Neural cell (in vitro differentiated cells): ENCODE measurements around the gene ZNF536. TPM values are rescaled to one million over a fixed set of nuclear protein-coding genes. Genes with fewer than 3 reads are reported as not detected.

Experiments
- H2AFZ ChIP-seq: fragments of 200-600, 300-800 bp; sonication (generic), shearing (Covaris generic); 2 replicates; pipeline ENCODE4 v1.6.0; 2014; ENCODE audit warnings: low read depth, mild to moderate bottlenecking, antibody characterized with exemption, low read length, moderate library complexity
- H3F3A ChIP-seq: fragments of 200-600 bp; shearing (Covaris generic); 2 replicates; pipeline ENCODE4 v1.6.1; 2016; ENCODE audit warnings: mild to moderate bottlenecking, moderate library complexity, mixed read lengths, antibody characterized with exemption, low read length; ENCODE audit not compliant: insufficient read depth, poor library complexity, severe bottlenecking
- H3K27ac ChIP-seq: fragments of 200-600, 300-800 bp; sonication (generic), shearing (Covaris generic); 2 replicates; pipeline ENCODE4 v1.5.1; 2014; ENCODE audit warnings: mild to moderate bottlenecking, low read length, moderate library complexity
- H3K27me3 ChIP-seq: fragments of 300-800, 200-600 bp; sonication (generic), shearing (Covaris generic); 2 replicates; pipeline ENCODE4 v1.6.0; 2014; ENCODE audit warnings: mild to moderate bottlenecking, low read depth, low read length, moderate library complexity; ENCODE audit not compliant: insufficient read depth
- H3K36me3 ChIP-seq: fragments of 300-800, 200-600 bp; sonication (generic), shearing (Covaris generic); 2 replicates; pipeline ENCODE4 v1.5.1; 2014; ENCODE audit warnings: mild to moderate bottlenecking, antibody characterized with exemption, low read length, moderate library complexity; ENCODE audit not compliant: insufficient read depth
- H3K4me2 ChIP-seq: fragments of 300-800, 200-600 bp; sonication (generic), shearing (Covaris generic); 2 replicates; pipeline ENCODE4 v1.6.0; 2014; ENCODE audit warnings: mild to moderate bottlenecking, low read length
- H3K4me3 ChIP-seq: fragments of 300-800, 200-600 bp; sonication (generic), shearing (Covaris generic); 2 replicates; pipeline ENCODE4 v1.5.1; 2014; ENCODE audit warnings: mild to moderate bottlenecking, low read length, moderate library complexity
- H3K79me2 ChIP-seq: fragments of 200-600 bp; shearing (Covaris generic); replicated peaks from 2 replicates; pipeline ENCODE4 v1.6.0; 2014; ENCODE audit warnings: mild to moderate bottlenecking, low read length, moderate library complexity; ENCODE audit not compliant: insufficient read depth
- H3K9ac ChIP-seq: fragments of 300-800, 200-600 bp; sonication (generic), shearing (Covaris generic); 2 replicates; pipeline ENCODE4 v1.6.1; 2016; ENCODE audit warnings: mild to moderate bottlenecking, low read length, mixed read lengths
- H3K9me2 ChIP-seq: fragments of 200-600 bp; shearing (Covaris generic); 2 replicates; pipeline ENCODE4 v1.6.1; 2016; ENCODE audit warnings: mild to moderate bottlenecking, low read length, mixed read lengths; ENCODE audit not compliant: insufficient read depth
- H3K9me3 ChIP-seq: fragments of 200-600, 300-800 bp; sonication (generic), shearing (Covaris generic); 2 replicates; pipeline ENCODE4 v1.6.1; 2016; ENCODE audit warnings: mild to moderate bottlenecking, mixed run types, low read length, moderate library complexity, mixed read lengths
- H4K20me1 ChIP-seq: fragments of 200-600 bp; shearing (Covaris generic); 2 replicates; pipeline ENCODE4 v1.6.1; 2016; ENCODE audit warnings: mild to moderate bottlenecking, mixed run types; ENCODE audit not compliant: insufficient read depth
- CTCF ChIP-seq: fragments of 450-650 bp; IDR thresholded peaks from 2 replicates; pipeline ENCODE4 v1.5.1; 2014; ENCODE audit warnings: antibody characterized with exemption, mild to moderate bottlenecking, moderate library complexity; ENCODE audit not compliant: poor library complexity, severe bottlenecking
- EP300 ChIP-seq: fragments of 450-650 bp; conservative IDR thresholded peaks from 2 replicates; pipeline ENCODE4 v1.6.1; 2014; ENCODE audit warnings: antibody characterized with exemption, mild to moderate bottlenecking, moderate library complexity; ENCODE audit not compliant: poor library complexity, severe bottlenecking
- EZH2 ChIP-seq: fragments of 200-600, 300-800 bp; shearing (Covaris generic), sonication (generic); IDR thresholded peaks from 2 replicates; pipeline ENCODE4 v1.6.1; 2014; ENCODE audit warnings: antibody characterized with exemption, low read length, borderline replicate concordance, mild to moderate bottlenecking; ENCODE audit not compliant: insufficient read depth, poor library complexity, severe bottlenecking
- MXI1 ChIP-seq: fragments of 450-650 bp; conservative IDR thresholded peaks from 2 replicates; pipeline ENCODE4 v1.6.1; 2014; ENCODE audit warnings: antibody characterized with exemption, mild to moderate bottlenecking; ENCODE audit not compliant: poor library complexity, severe bottlenecking
- POLR2AphosphoS5 ChIP-seq: IDR thresholded peaks from 2 replicates; pipeline ENCODE4 v1.6.1; 2012
- RAD21 ChIP-seq: fragments of 450-650 bp; conservative IDR thresholded peaks from 2 replicates; pipeline ENCODE4 v1.6.1; 2014; ENCODE audit warnings: antibody characterized with exemption, mild to moderate bottlenecking, moderate library complexity
- SMC3 ChIP-seq: fragments of 450-650 bp; conservative IDR thresholded peaks from 2 replicates; pipeline ENCODE4 v1.6.1; 2014; ENCODE audit warnings: antibody characterized with exemption, mild to moderate bottlenecking, moderate library complexity; ENCODE audit not compliant: poor library complexity
- TAF1 ChIP-seq: IDR thresholded peaks from 2 replicates; pipeline ENCODE4 v1.6.1; 2012; ENCODE audit warnings: low read depth
- polyA plus RNA-seq: library from polyadenylated mRNA; depleted of rRNA; stranded (reverse); fragments of >200 nt; gene quantifications from 2 replicates; pipeline ENCODE4 v1.2.3, GENCODE V29; 2014
- TF ChIP-seq, protein P1 (sequence below): IDR thresholded peaks from 2 replicates; pipeline ENCODE4 v1.6.1; 2012; ENCODE audit warnings: borderline replicate concordance

ZNF536 gene
- polyA plus RNA-seq, 1 donor from 2014 or later, result 13.9 TPM

GRCh38 chr19:30420316-30420715 is 48.1 kb downstream of the ZNF536 start:
- no peak overlapping the region for H3K9ac ChIP-seq
- H3K4me3 ChIP-seq, result no peak overlapping the region
- no peaks in the 10 kb centered on the region for H4K20me1 ChIP-seq

DNA sequence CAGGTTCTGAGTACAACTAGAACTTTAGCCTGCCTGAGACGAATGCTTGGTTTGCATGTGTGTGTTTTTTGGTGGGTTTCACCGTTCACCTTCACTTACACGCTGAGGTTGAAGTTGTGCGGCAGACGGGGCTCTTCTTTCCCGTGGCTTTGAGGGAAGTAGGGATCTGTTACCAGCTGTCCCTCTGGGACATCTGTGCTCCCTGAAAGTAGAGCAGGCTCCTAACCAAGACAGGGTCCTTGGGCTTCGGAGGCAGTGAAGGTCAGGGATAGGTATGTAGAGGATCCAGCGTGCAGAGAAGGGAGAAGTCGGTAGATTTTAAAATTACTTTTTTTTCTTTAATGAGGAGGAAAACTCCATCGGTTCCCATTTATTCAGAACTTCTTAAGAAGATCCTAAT is 48.7 kb downstream of the ZNF536 start:
- Histone ChIP-seq H3K4me3 (no peak overlapping the region), H3K27ac (no peak overlapping the region), H3K36me3 (no peaks in the 10 kb centered on the region), H3K9me3 (no peaks in the 10 kb centered on the region), H3K9ac (no peak overlapping the region), H4K20me1 (no peaks in the 10 kb centered on the region), H3K9me2 (no peaks in the 10 kb centered on the region), H3K27me3 (no peaks in the 10 kb centered on the region), H2AFZ (no peak overlapping the region), H3K79me2 (no peaks in the 10 kb centered on the region), H3K4me2 (no peak overlapping the region), H3F3A (no peaks in the 10 kb centered on the region)
- no peak for TF ChIP-seq RAD21
- TF ChIP-seq, protein P1, sequence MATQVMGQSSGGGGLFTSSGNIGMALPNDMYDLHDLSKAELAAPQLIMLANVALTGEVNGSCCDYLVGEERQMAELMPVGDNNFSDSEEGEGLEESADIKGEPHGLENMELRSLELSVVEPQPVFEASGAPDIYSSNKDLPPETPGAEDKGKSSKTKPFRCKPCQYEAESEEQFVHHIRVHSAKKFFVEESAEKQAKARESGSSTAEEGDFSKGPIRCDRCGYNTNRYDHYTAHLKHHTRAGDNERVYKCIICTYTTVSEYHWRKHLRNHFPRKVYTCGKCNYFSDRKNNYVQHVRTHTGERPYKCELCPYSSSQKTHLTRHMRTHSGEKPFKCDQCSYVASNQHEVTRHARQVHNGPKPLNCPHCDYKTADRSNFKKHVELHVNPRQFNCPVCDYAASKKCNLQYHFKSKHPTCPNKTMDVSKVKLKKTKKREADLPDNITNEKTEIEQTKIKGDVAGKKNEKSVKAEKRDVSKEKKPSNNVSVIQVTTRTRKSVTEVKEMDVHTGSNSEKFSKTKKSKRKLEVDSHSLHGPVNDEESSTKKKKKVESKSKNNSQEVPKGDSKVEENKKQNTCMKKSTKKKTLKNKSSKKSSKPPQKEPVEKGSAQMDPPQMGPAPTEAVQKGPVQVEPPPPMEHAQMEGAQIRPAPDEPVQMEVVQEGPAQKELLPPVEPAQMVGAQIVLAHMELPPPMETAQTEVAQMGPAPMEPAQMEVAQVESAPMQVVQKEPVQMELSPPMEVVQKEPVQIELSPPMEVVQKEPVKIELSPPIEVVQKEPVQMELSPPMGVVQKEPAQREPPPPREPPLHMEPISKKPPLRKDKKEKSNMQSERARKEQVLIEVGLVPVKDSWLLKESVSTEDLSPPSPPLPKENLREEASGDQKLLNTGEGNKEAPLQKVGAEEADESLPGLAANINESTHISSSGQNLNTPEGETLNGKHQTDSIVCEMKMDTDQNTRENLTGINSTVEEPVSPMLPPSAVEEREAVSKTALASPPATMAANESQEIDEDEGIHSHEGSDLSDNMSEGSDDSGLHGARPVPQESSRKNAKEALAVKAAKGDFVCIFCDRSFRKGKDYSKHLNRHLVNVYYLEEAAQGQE, result no peak

More at GRCh38 chr19:30420316-30420715, 48.1 kb downstream of the ZNF536 start:
- H3K9me2 ChIP-seq, result no peaks in the 10 kb centered on the region
- no peak overlapping the region for H3K27ac ChIP-seq
- TF ChIP-seq EP300 (no peak), POLR2AphosphoS5 (no peak), MXI1 (no peak), CTCF (no peak), SMC3 (no peak), EZH2 (no peak), TAF1 (no peak), RAD21 (no peak)
- TF ChIP-seq, protein P1, result no peak
- no peaks in the 10 kb centered on the region for H3K9me3 ChIP-seq
- no peaks in the 10 kb centered on the region for H3K27me3 ChIP-seq
- no peak overlapping the region for H2AFZ ChIP-seq
- H3K79me2 ChIP-seq, result no peaks in the 10 kb centered on the region
- H3K4me2 ChIP-seq, result no peak overlapping the region
- H3K36me3 ChIP-seq, result no peaks in the 10 kb centered on the region
- H3F3A ChIP-seq, result no peaks in the 10 kb centered on the region
